Lower leg skin (tissue), 4 donors: ENCODE data around the gene PLCH1. TPM values are rescaled to one million over a fixed set of nuclear protein-coding genes. Genes with fewer than 3 reads are reported as not detected.

Source experiments
- DNase-seq, 2 donors: peaks; one replicate each; pipeline ENCODE4 v3.0.0-alpha.2; 2019; ENCODE audit warnings: low spot score in 2 of 2
- H3K4me3 ChIP-seq: fragments of 200-600 bp; sonication (generic); 2 replicates; pipeline ENCODE4 v1.5.1; 2017; ENCODE audit warnings: mild to moderate bottlenecking, low read depth; ENCODE audit not compliant: poor library complexity, severe bottlenecking
- CTCF ChIP-seq, 3 donors: fragments of 450-650 bp; IDR thresholded peaks; one replicate each; pipeline ENCODE4 v1.5.1; 2016; ENCODE audit warnings: antibody characterized with exemption in 3 of 3, mild to moderate bottlenecking in 3 of 3, moderate library complexity in 2 of 3
- POLR2A ChIP-seq, 2 donors: fragments of 450-650 bp; IDR thresholded peaks; one replicate each; pipeline ENCODE4 v1.6.1; 2016 to 2017; ENCODE audit warnings: antibody characterized with exemption in 2 of 2, mild to moderate bottlenecking in 1 of 2, moderate library complexity in 1 of 2
- WGBS, 2 donors: methylation state at CpG; one replicate each; pipeline ENCODE4 v1.1.5; 2018; 5-methylcytosine and 5-hydroxymethylcytosine counted together
- intact Hi-C: fragments of 100-400 bp; cut with DNase I; formaldehyde crosslinking; loops from one replicate; pipeline ENCODE4 v1.15.0; 2023; ENCODE audit warnings: low total_unique reads
- total RNA-seq, 4 donors: library from RNA; depleted of rRNA; stranded (reverse); fragments of >200 nt; gene quantifications; one replicate each; pipeline ENCODE4 v1.1.0, GENCODE V29; 2016

PLCH1 gene
- total RNA-seq, 4 donors from 2014 or later = 0.55 to 1.2 (median 0.79) TPM

DNA sequence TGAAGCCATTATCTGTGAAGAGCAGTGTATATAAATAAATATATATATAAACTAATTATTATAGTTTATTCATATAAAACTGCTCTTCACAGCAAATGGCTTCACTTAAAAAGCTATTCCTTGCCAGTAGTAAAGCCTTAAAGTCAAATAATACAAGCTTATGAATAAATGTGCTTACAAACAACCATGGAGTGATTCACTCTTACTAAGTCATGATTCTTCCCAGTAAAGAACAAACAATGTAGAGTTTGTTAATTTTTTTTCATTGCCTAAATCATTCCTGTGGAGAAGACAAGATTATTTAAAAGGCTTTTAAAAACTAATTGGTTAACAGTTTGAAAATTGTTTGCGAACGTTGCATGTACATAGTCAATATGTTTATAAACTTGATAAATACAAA is 140.7 kb downstream of the PLCH1 start:
- no peak for DNase-seq
- no peak overlapping the region for H3K4me3 ChIP-seq
- intact Hi-C loops = no loop called here
- WGBS, 2 donors = 86 to 88% methylated on average over 2 of the region's 2 CpGs
- no peak for TF ChIP-seq POLR2A (IDR thresholded peaks at IDR 0.05)

DNA sequence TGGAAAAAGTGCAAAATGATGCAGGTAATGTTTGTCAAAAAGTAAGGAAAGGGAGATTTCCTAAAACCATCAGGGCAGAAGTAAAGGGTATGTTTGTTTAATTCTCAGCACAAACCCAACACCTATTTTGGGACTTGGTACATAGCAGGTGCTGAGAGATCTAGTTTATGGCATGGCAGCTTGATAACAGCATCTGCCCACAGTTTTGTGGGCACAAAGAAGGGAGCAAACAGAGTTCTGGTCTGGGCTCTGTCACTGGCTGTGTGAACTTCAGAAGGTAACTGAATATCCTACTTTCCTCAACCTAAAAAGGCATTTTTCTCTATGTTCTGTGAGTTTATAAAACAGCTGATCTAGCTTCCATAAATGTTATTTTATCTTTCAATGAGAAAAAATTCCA is 141.6 kb downstream of the PLCH1 start:
- no peak for TF ChIP-seq CTCF (IDR thresholded peaks at IDR 0.05)
- no peak for TF ChIP-seq POLR2A (IDR thresholded peaks at IDR 0.05)
- DNase-seq = no peak
- no peak overlapping the region for H3K4me3 ChIP-seq
- intact Hi-C loops = no loop called here

DNA sequence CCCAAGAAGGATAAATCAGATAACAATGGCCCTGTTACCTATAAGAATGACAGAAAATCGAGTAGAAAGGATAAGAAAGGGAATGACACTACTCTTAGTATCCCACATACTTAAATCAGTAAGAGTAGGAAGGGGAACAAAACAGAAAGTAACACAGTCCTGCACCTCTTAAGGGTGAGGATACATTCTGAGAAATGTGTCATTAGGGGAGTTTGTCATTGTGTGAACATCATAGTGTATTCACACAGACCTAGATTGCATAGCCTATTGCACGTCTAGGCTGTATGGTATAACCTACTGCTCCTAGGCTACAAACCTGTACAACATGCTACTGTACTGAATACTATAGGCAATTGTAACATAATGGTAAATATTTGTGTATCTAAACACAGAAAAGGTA is 142.6 kb downstream of the PLCH1 start:
- TF ChIP-seq CTCF (IDR thresholded peaks at IDR 0.05) = no peak
- no peak for TF ChIP-seq POLR2A (IDR thresholded peaks at IDR 0.05)
- no peak for DNase-seq
- intact Hi-C loops = no loop called here
- 61% methylated on average over 2 of the region's 2 CpGs for WGBS, 2 donors
- no peak overlapping the region for H3K4me3 ChIP-seq

GRCh38 chr3:155598671-155599070 is 146.2 kb downstream of the PLCH1 start:
- no peak overlapping the region for H3K4me3 ChIP-seq
- intact Hi-C loops = no loop called here
- TF ChIP-seq POLR2A (IDR thresholded peaks at IDR 0.05) (no peak), CTCF (IDR thresholded peaks at IDR 0.05) (no peak)
- 80 to 85% methylated on average over 3 of the region's 3 CpGs for WGBS, 2 donors
- DNase-seq = no peak

- no peak for TF ChIP-seq CTCF (IDR thresholded peaks at IDR 0.05)
- no peak for TF ChIP-seq POLR2A (IDR thresholded peaks at IDR 0.05)
- intact Hi-C loops = no loop called here
These were observed 148.3 kb downstream of the PLCH1 start for GRCh38 chr3:155596615-155597014.

DNA sequence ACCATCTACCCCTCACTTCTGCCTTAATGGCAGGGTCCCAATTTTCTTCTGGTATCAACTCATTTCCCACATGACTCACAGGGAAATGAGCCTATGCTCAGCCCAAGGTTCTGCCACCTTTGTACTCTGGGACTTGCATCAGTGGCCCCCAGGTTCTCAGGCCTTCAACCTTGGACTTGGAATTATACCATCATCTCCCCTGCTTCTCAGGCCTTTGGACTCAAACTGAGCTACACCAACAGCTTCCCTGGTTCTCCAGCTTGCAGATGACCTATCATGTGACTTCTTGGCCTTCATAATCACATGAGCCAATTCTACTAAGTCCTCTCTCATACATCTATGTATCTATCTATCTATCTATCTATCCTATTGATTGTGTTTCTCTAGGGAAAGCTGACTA is 149.5 kb downstream of the PLCH1 start:
- intact Hi-C loops = no loop called here
- TF ChIP-seq CTCF (IDR thresholded peaks at IDR 0.05) (no peak), POLR2A (IDR thresholded peaks at IDR 0.05) (no peak)
- no peak for DNase-seq
- no peak overlapping the region for H3K4me3 ChIP-seq

More at GRCh38 chr3:155596615-155597014, 148.3 kb downstream of the PLCH1 start:
- DNase-seq = no peak
- H3K4me3 ChIP-seq = no peak overlapping the region
